IPS DF 6.9 (cell line): ENCODE measurements around the gene RAB3IP.

Experiments
- DNase-seq: peaks from one replicate; pipeline ENCODE4 v3.0.0-alpha.2; 2013; ENCODE audit warnings: low read depth, low spot score
- H3K27ac ChIP-seq: one replicate; pipeline ENCODE4 v1.5.1; 2013; ENCODE audit warnings: low read length, control low read depth
- H3K27me3 ChIP-seq: 2 replicates; pipeline ENCODE4 v1.6.1; 2013; ENCODE audit warnings: mild to moderate bottlenecking, low read length; ENCODE audit not compliant: control insufficient read depth, insufficient read depth
- H3K36me3 ChIP-seq: 2 replicates; pipeline ENCODE4 v1.6.1; 2013; ENCODE audit warnings: low read length; ENCODE audit not compliant: control insufficient read depth, insufficient read depth
- H3K4me1 ChIP-seq: 2 replicates; pipeline ENCODE4 v1.6.1; 2013; ENCODE audit warnings: low read length; ENCODE audit not compliant: control insufficient read depth, insufficient read depth
- H3K4me3 ChIP-seq: 2 replicates; pipeline ENCODE4 v1.5.1; 2013; ENCODE audit warnings: mild to moderate bottlenecking, low read length
- H3K9me3 ChIP-seq: 2 replicates; pipeline ENCODE4 v1.6.1; 2013; ENCODE audit warnings: low read length, inconsistent platforms; ENCODE audit not compliant: control insufficient read depth, insufficient read depth
- WGBS: extraction: QIAGEN DNeasy Blood & Tissue Kit; methylation state at CpG from one replicate; pipeline ENCODE4 v1.1.7; 2013; ENCODE audit warnings: mixed read lengths, missing lambda C conversion rate; ENCODE audit not compliant: insufficient read length, insufficient coverage; 5-methylcytosine and 5-hydroxymethylcytosine counted together

Gene RAB3IP

DNA sequence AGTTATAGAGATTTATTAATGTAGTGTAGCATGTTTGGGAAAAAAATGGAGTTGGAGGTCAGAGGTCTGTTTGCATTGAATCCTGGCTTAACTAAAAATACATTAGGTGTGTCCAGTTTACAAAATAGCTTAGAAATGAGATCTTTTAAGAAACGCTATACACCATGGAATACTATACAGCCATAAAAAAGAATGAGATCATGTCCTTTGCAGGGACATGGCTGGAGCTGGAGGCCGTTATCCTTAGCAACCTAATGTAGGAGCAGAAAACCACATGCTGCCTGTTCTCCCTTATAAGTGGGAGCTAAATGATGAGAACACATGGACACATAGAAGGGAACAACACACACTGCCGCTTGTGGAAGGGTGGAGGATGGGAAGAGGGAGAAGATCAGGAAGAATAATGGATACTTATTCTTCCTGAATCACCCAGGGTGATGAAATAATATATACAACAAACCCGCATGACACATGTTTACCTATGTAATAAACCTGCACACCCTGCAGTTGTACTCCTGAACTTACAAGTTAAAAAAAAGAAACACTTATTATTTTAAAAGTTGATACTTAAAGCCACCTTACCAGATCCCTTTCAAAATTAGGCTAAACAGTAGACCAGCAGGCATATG lies 72.3 kb downstream of the RAB3IP start:
- no peaks in the 10 kb centered on the region for H3K27me3 ChIP-seq
- no peak overlapping the region for H3K4me3 ChIP-seq
- no peaks in the 10 kb centered on the region for H3K4me1 ChIP-seq
- H3K9me3 ChIP-seq: no peaks in the 10 kb centered on the region
- no peak overlapping the region for H3K27ac ChIP-seq
- no CpG with 5 or more reads among the region's 4 CpGs for WGBS
- DNase-seq: no peak
- H3K36me3 ChIP-seq: no peaks in the 10 kb centered on the region

DNA sequence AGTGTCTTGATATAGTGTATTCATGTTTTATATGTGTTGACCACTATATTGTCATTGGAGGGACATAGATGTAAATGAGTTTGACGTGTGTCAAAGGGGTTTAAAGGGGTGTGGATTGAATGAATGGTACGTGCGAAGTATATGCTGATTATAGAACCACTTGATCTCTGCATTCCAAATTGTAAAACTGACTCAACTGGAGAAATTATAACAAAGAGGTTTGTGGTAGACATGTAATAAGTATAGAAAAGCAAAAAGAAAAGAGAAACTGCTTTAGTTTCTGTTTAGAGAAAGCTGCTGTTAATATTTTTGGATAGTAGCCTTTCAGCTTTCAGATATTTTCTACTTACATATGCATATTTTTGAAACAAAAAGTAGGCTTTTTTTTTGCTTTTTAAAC lies 77.4 kb downstream of the RAB3IP start:
- no peaks in the 10 kb centered on the region for H3K9me3 ChIP-seq
- no peak overlapping the region for H3K27ac ChIP-seq
- WGBS: 100% methylated on average over 3 of the region's 3 CpGs
- no peak overlapping the region for H3K4me3 ChIP-seq
- H3K4me1 ChIP-seq: no peaks in the 10 kb centered on the region
- H3K27me3 ChIP-seq: no peaks in the 10 kb centered on the region
- DNase-seq: no peak
- H3K36me3 ChIP-seq: no peaks in the 10 kb centered on the region

DNA sequence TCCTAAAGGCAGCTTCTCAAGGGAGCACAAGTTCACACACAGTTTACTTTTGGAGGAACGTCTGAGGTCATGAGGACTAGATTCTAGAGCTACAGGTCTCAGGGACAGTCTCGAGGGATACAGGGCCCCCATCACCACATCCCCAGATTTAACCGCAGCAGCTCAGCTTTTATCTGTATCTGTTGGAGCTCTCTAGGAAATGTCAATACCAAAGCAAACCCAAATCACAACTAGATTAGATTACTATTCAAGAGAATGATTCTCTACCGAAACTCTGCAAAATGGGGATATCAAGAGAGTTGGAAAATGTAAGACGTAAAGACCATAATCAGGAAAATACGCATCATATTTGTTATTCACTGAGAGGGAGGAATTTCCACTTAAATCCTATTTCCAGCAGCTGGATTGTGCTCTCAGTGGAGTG lies 82.4 kb downstream of the RAB3IP start:
- no peak overlapping the region for H3K27ac ChIP-seq
- H3K4me1 ChIP-seq: no peaks in the 10 kb centered on the region
- H3K9me3 ChIP-seq: no peaks in the 10 kb centered on the region
- no peaks in the 10 kb centered on the region for H3K27me3 ChIP-seq
- H3K36me3 ChIP-seq: no peaks in the 10 kb centered on the region
- no CpG with 5 or more reads among the region's 6 CpGs for WGBS
- DNase-seq: no peak
- no peak overlapping the region for H3K4me3 ChIP-seq

DNA sequence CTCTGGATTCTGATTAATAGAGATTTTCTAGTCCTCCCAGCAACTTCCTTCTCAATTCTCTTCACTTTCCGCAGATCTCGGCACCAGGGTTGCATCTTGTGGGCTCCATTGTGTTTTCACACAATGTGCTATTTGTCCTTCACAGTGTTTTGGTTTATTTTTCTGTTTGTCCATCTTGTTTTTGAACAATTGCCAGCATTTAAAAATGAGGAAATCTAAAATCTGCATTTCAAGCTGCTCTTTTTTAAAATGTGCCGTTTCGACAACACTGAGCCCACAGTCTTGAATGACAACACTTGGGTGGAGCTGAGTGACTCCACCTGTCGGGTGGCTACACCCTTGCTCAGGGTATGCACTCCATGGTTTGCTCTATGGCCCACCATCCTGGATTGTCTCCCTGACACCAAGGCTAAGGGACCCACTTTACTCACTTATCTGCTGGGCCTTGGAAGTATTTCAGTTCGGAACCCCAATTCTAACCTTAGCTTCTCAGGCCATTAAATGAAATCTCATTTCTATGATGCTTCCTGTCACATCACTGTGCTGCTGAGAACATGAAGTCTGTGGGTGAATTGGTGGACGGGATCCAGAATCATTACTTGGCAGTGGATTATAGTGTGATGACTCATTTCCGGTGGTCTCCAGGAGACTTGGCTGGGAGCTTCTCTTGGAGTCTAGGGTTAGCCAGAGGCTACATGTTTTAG lies 82.9 kb downstream of the RAB3IP start:
- Histone ChIP-seq H3K9me3 (no peaks in the 10 kb centered on the region), H3K4me1 (no peaks in the 10 kb centered on the region), H3K27me3 (no peaks in the 10 kb centered on the region), H3K4me3 (no peak overlapping the region), H3K36me3 (no peaks in the 10 kb centered on the region), H3K27ac (no peak overlapping the region)
- WGBS: no CpG with 5 or more reads among the region's 8 CpGs
- no peak for DNase-seq

DNA sequence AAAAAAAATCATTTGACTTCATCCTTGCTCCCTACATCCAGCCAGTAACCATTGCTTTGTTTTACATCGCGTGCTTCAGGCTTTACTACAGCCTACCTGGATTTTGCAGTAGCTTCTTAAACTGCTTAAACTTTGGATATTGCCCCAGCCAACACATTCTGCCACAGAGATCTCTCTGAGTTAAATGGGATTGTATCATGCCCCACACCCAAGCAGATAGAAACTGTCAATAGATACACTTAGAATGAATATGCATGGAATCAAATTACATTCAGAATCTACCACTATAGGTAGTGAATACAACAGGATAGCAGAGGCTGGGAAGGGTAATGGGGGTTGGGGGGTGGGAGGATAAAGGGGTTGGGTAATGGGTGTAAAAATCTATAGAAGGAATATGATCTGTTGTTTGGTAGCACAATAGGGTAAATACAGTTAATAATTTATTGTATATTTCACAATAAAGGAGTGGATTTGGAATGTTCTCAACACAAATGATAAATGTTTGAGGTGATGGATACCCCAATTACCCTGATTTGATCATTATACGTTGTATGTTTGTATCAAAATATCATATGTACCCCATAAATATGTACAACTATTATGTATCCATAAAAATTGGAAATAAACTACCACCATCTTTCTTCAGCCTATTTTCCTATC lies 83.7 kb downstream of the RAB3IP start:
- no peaks in the 10 kb centered on the region for H3K36me3 ChIP-seq
- DNase-seq: no peak
- WGBS: no CpG with 5 or more reads among the region's 3 CpGs
- no peaks in the 10 kb centered on the region for H3K9me3 ChIP-seq
- no peak overlapping the region for H3K4me3 ChIP-seq
- H3K4me1 ChIP-seq: no peaks in the 10 kb centered on the region
- no peak overlapping the region for H3K27ac ChIP-seq
- no peaks in the 10 kb centered on the region for H3K27me3 ChIP-seq

DNA sequence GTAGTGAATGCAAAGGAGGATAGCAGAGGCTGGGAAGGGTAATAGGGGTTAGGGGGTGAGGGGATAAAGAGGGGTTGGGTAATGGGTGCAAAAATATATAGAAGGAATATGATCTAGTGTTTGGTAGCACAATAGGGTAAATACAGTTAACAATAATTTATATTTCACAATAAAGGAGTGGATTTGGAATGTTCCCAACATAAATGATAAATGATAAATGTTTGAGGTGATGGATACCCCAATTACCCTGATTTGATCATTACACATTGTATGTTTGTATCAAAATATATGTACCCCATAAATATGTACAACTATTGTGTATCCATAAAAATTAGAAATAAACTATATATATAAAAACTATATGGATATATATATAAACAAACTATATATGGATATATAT lies 85.4 kb downstream of the RAB3IP start:
- Histone ChIP-seq H3K36me3 (no peaks in the 10 kb centered on the region), H3K27ac (no peak overlapping the region), H3K9me3 (no peaks in the 10 kb centered on the region), H3K27me3 (no peaks in the 10 kb centered on the region), H3K4me3 (no peak overlapping the region), H3K4me1 (no peaks in the 10 kb centered on the region)
- DNase-seq: no peak

DNA sequence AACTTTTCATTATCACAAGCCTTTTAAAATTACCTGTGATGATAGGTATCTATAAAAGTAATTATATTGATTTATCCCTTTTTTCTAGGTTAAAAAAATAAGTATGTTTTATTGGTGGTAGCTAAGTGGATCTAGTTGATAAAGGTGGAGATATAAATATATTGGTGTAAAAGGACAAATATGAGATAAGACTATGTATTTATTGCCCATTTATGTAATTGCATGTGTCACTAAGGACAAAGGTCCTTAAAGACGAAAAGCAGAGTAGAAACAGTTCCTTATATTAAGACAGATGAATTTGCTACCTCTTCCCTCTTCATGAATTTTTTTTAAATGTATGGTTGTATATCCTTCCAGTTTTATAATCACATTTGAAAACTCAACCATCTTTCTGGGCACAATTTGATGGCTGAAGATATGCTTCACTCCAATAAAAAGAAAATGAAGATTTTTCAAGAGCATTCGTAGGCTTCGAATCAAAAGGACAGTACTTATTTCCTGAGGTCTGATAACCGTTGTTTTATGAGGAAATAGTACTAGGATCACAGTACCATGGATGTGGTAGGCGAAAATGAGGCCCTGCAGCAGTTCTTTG lies 86.4 kb downstream of the RAB3IP start, which contains the start of gene MYRFL:
TSS of gene MYRFL (plus strand) at position 262 of the 595 bp plus-strand sequence. CDS start at position 553, 291 bp downstream.
- WGBS: no CpG with 5 or more reads among the region's 5 CpGs
- Histone ChIP-seq H3K27ac (no peak within 1 kb of the TSS), H3K9me3 (no peaks in the 10 kb centered on the region), H3K36me3 (no peaks in the 10 kb centered on the region), H3K4me3 (no peak within 1 kb of the TSS), H3K4me1 (no peaks in the 10 kb centered on the region), H3K27me3 (no peaks in the 10 kb centered on the region)
- no peak for DNase-seq

DNA sequence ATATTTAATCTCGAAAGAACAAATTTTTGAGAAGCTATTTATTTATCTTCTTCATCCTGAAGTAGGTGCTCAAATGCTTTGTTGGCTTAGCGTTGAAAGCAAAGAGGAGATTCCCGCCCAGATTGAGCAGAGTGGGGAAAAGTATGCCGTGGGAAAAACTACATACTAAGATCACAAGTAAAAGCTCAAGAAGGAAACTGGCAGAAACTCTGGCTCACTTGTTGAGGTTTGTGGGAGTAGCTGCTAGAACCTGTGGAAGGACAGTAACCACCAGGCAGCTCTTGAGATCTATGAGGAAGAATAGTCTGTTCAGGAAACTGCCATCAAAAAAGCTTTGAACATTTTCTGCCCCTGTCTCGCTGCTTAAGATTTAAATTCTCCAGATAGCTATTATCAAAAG lies 90.2 kb downstream of the RAB3IP start:
- WGBS: no CpG with 5 or more reads among the region's 5 CpGs
- no peak for DNase-seq
- Histone ChIP-seq H3K9me3 (no peaks in the 10 kb centered on the region), H3K27me3 (no peaks in the 10 kb centered on the region), H3K4me3 (no peak overlapping the region), H3K36me3 (no peaks in the 10 kb centered on the region), H3K27ac (no peak overlapping the region), H3K4me1 (no peaks in the 10 kb centered on the region)

DNA sequence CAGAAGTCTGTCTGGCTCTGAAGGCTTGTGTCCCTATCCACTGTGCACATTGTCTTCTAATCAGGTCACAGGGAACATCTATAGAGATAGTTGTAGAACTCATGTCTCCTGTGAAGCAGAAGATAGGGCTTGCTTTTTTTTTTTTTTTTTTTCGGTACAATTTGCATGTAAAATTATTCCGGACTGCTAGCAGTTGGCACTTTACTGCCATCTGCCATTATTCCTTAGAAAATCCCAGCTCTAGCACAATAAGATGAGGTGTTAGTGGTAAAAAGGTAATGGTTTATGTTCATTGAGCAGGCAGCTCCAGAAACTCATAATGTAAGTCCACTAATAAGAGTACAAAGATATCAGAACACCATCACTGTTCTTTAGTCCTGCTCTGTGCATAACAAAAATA lies 95.0 kb downstream of the RAB3IP start:
- H3K36me3 ChIP-seq: no peaks in the 10 kb centered on the region
- no CpG with 5 or more reads among the region's 2 CpGs for WGBS
- H3K9me3 ChIP-seq: no peaks in the 10 kb centered on the region
- H3K27me3 ChIP-seq: no peaks in the 10 kb centered on the region
- H3K4me1 ChIP-seq: no peaks in the 10 kb centered on the region
- no peak for DNase-seq
- no peak overlapping the region for H3K27ac ChIP-seq
- H3K4me3 ChIP-seq: no peak overlapping the region

DNA sequence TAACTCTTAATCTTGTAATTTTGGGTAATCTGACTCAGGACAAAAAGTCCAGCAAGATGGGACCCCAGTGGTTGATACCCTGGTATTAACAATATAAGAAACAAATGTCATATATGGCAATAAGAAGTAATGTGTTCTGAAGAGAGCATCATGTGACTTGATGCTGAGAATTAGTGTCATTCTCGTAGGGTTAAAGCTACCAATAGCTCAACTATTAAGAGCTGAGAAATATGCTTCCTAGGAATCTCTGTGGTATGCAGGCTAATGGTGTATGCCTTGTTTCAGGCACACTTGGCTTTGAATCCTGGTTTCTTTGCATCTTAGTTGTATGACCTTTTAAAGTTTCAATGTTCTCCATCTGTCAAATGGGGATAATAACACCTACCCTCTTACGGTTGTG lies 95.5 kb downstream of the RAB3IP start:
- WGBS: no CpG with 5 or more reads among the region's 2 CpGs
- no peak overlapping the region for H3K27ac ChIP-seq

More for the DNA sequence above, 95.5 kb downstream of the RAB3IP start:
- Histone ChIP-seq H3K4me1 (no peaks in the 10 kb centered on the region), H3K9me3 (no peaks in the 10 kb centered on the region), H3K36me3 (no peaks in the 10 kb centered on the region), H3K27me3 (no peaks in the 10 kb centered on the region), H3K4me3 (no peak overlapping the region)
- no peak for DNase-seq
